Transverse colon (tissue), 4 donors: ENCODE measurements around the gene ULBP2. TPM values are rescaled to one million over a fixed set of nuclear protein-coding genes. Genes with fewer than 3 reads are reported as not detected.
"Not testable (repeated sequence)": the region's sequence is repeated elsewhere in the genome, so short reads cannot be mapped to it uniquely, and the experiment has no call there.

ENCODE experiments used
- DNase-seq: peaks from one replicate; pipeline ENCODE4 v3.0.0-alpha.2; 2019
- H3K27ac ChIP-seq, 4 donors: fragments of 200-600 bp; sonication (generic); 2 replicates each; pipeline ENCODE4 v1.5.1; 2016 to 2018; ENCODE audit warnings: inconsistent platforms in 4 of 4
- H3K27me3 ChIP-seq: fragments of 200-600 bp; sonication (generic); 2 replicates; pipeline ENCODE4 v1.5.1; 2017; ENCODE audit warnings: inconsistent platforms
- H3K36me3 ChIP-seq, 4 donors: fragments of 200-600 bp; sonication (generic); 2 replicates each; pipeline ENCODE4 v1.5.1; 2017 to 2019; ENCODE audit warnings: inconsistent platforms in 4 of 4
- H3K4me1 ChIP-seq, 4 donors: fragments of 200-600 bp; sonication (generic); 2 replicates each; pipeline ENCODE4 v1.5.1; 2017 to 2020; ENCODE audit warnings: inconsistent platforms in 4 of 4
- H3K4me3 ChIP-seq, 4 donors: fragments of 200-600 bp; sonication (generic); 1 replicate in 1 of 4; 2 replicates in 3 of 4; pipeline versions ENCODE4 v1.5.1 to v1.6.1; 2017 to 2019; ENCODE audit warnings: inconsistent platforms in 4 of 4
- H3K9me3 ChIP-seq, 2 donors: fragments of 200-600 bp; sonication (generic); 2 replicates each; pipeline ENCODE4 v1.5.1; 2017 to 2019; ENCODE audit warnings: inconsistent platforms in 2 of 2
- CTCF ChIP-seq, 5 experiments: fragments of 200-600 bp in 3 of 5; fragments of 450-650 bp in 2 of 5; sonication (generic) in 3 of 5; IDR thresholded peaks; 1 replicate in 2 of 5; 2 replicates in 3 of 5; pipeline ENCODE4 v1.5.1; 2016 to 2017; ENCODE audit warnings: antibody characterized with exemption in 5 of 5, inconsistent platforms in 3 of 5, mild to moderate bottlenecking in 2 of 5, moderate library complexity in 1 of 5
- EP300 ChIP-seq: sonication (generic); formaldehyde crosslinking; IDR thresholded peaks from one replicate; pipeline ENCODE4 v1.6.1; 2017; ENCODE audit warnings: antibody characterized with exemption, low read depth
- POLR2A ChIP-seq: fragments of 450-650 bp; IDR thresholded peaks from one replicate; pipeline ENCODE4 v1.6.1; 2016; ENCODE audit warnings: antibody characterized with exemption, mild to moderate bottlenecking, moderate library complexity
- POLR2AphosphoS5 ChIP-seq, 3 donors: sonication (generic); formaldehyde crosslinking; IDR thresholded peaks; one replicate each; pipeline ENCODE4 v1.6.1; 2016; ENCODE audit warnings: antibody characterized with exemption in 3 of 3
- WGBS, 2 donors: methylation state at CpG; one replicate each; pipeline ENCODE4 v1.1.5; 2018; ENCODE audit warnings: low coverage in 1 of 2; 5-methylcytosine and 5-hydroxymethylcytosine counted together
- in situ Hi-C, 4 donors: fragments of 200-750 bp; cut with MboI; loops; one replicate each; pipeline versions ENCODE4 v1.15.0 to v1.15.1; 2017; ENCODE audit warnings: low sequenced_read_pairs in 3 of 4, low pct_ligation_motif_present in 1 of 4, low pct_unique_long_range_greater_than_20kb in 1 of 4
- intact Hi-C: fragments of 100-400 bp; cut with DNase I; formaldehyde crosslinking; loops from one replicate; pipeline ENCODE4 v1.15.1; 2023; ENCODE audit warnings: low total_unique reads
- total RNA-seq, 4 donors: library from RNA; depleted of rRNA; stranded (reverse); fragments of >200 nt; gene quantifications; one replicate each; pipeline ENCODE4 v1.1.0, GENCODE V29; 2016

ULBP2 gene
- total RNA-seq, 4 donors from 2014 or later, result not detected

- Histone ChIP-seq H3K27me3 (peaks cover 11% of the 10 kb centered on the region), H3K9me3 (no peaks in the 10 kb centered on the region), H3K4me3 (no peak overlapping the region), H3K27ac (no peak overlapping the region), H3K4me1 (peaks cover 6 to 12% (median 8%) of the 10 kb centered on the region in 4 donors), H3K36me3 (no peaks in the 10 kb centered on the region)
- intact Hi-C loops (no loop called here), in situ Hi-C loops (no loop called here)
- no peak for DNase-seq
- TF ChIP-seq POLR2AphosphoS5 (IDR thresholded peaks at IDR 0.05), result no peak
- no peak for TF ChIP-seq POLR2A
- no peak for TF ChIP-seq EP300
- TF ChIP-seq CTCF (IDR thresholded peaks at IDR 0.05), result no peak
- 83 to 93% methylated on average over 5 to 6 of the region's 6 CpGs for WGBS, 2 donors
These were observed 23.5 kb upstream of the ULBP2 start for GRCh38 chr6:149918151-149918905.

DNA sequence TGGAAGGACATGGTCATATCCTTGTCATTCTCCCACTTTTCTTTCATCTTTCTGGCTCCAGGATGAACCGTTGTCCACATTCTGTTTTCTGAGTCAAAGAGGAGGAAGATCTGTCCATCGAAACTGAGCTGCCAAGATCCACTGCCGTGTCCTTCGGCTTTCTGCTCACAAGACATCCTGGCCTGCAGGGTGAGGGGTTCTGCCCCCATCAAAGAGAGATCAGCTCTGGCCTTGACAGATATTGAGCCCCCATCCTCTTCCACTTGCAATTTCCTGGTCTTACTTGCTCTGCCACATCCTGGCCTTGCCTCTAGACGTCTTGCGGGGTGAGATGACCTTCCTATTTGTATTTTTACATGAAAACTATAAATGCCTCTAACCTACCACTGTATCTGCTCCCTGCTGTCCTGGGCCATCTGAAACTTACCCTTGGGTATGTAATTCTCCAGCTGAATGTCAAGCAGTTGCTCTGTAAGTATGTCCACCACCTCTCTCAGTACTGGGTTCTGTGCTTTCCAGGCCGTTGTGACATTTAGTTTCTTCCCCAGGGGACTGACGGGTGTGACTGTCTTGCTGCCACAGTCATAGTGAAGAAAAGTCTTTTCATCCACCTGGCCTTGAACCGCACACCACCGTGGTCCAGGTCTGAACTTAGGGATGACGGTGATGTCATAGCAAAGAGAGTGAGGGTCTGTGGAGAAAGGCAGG is 22.5 kb upstream of the ULBP2 start:
- H3K36me3 ChIP-seq, intact Hi-C loops, H3K9me3 ChIP-seq, in situ Hi-C loops, H3K27ac ChIP-seq, H3K4me3 ChIP-seq, DNase-seq: not testable (repeated sequence)
- Histone ChIP-seq H3K27me3 (peaks cover 21% of the 10 kb centered on the region), H3K4me1 (peaks cover 10 to 16% (median 12%) of the 10 kb centered on the region in 4 donors)
- 79 to 83% methylated on average over 3 to 11 of the region's 11 CpGs for WGBS, 2 donors

GRCh38 chr6:149919834-149920225 is 22.0 kb upstream of the ULBP2 start:
- 65 to 91% methylated on average over 2 to 4 of the region's 4 CpGs for WGBS, 2 donors
- Histone ChIP-seq H3K36me3 (no peaks in the 10 kb centered on the region), H3K9me3 (no peaks in the 10 kb centered on the region), H3K27me3 (peaks cover 26% of the 10 kb centered on the region), H3K4me3 (no peak overlapping the region), H3K4me1 (peaks cover 10 to 16% (median 12%) of the 10 kb centered on the region in 4 donors), H3K27ac (no peak overlapping the region)
- TF ChIP-seq POLR2AphosphoS5 (IDR thresholded peaks at IDR 0.05), result no peak
- no peak for TF ChIP-seq CTCF (IDR thresholded peaks at IDR 0.05)
- TF ChIP-seq EP300, result no peak
- no peak for TF ChIP-seq POLR2A
- intact Hi-C loops, result no loop called here
- in situ Hi-C loops, result loop anchor here in 3 of 4 donors (5.0 to 10.0 kb wide), 4 partner anchors 75 to 195 kb away; no protein-coding TSS in a partner anchor
- no peak for DNase-seq

DNA sequence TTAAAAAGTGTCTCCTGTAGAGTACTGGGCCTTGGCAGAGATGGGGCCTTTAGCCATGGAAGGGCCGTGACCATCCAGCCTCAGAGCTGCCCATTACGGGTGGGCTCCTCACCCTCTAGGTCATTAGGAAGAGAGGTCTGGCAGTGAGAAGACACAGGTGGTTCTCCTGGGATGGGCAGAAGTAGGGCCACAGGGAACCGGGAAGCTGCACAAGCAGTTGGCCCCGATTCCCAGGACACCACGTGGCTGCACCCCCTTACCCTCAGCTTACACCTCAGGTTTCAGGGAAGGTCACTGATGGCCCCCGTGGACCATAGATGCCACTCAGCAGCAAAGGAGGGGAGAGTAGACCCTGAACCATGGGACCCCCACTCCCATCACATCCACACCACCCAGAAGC is 20.5 kb upstream of the ULBP2 start:
- no peaks in the 10 kb centered on the region for H3K36me3 ChIP-seq
- WGBS, 2 donors, result 85% methylated on average over 6 of the region's 6 CpGs; no CpG with 5 or more reads in 1 of the 2 donors
- TF ChIP-seq EP300 (no peak), POLR2AphosphoS5 (IDR thresholded peaks at IDR 0.05) (no peak), CTCF (IDR thresholded peaks at IDR 0.05) (no peak), POLR2A (no peak)
- no peak for DNase-seq
- H3K4me1 ChIP-seq, result peaks cover 10 to 31% (median 21%) of the 10 kb centered on the region in 4 donors
- no peak overlapping the region for H3K27ac ChIP-seq
- H3K9me3 ChIP-seq, result no peaks in the 10 kb centered on the region
- H3K27me3 ChIP-seq, result peaks cover 35% of the 10 kb centered on the region
- no peak overlapping the region for H3K4me3 ChIP-seq
- intact Hi-C loops, result no loop called here
- in situ Hi-C loops, result loop anchor here in 3 of 4 donors (5.0 to 10.0 kb wide), 4 partner anchors 77 to 197 kb away; no protein-coding TSS in a partner anchor

GRCh38 chr6:149922091-149922490 is 19.7 kb upstream of the ULBP2 start:
- H3K4me3 ChIP-seq, intact Hi-C loops: not testable (repeated sequence)
- in situ Hi-C loops, result loop anchor here in 3 of 4 donors (5.0 to 10.0 kb wide), 4 partner anchors 77 to 197 kb away; no protein-coding TSS in a partner anchor

More at GRCh38 chr6:149922091-149922490, 19.7 kb upstream of the ULBP2 start:
- WGBS, 2 donors, result 20 to 39% methylated on average over 2 to 5 of the region's 5 CpGs
- H3K36me3 ChIP-seq, H3K27ac ChIP-seq, DNase-seq, H3K9me3 ChIP-seq: not testable (repeated sequence)
- peaks cover 10 to 33% (median 21%) of the 10 kb centered on the region in 4 donors for H3K4me1 ChIP-seq
- peaks cover 35% of the 10 kb centered on the region for H3K27me3 ChIP-seq
